Renal cortex interstitium (tissue), 11 donors: ENCODE results near the gene BAZ1B. TPM values are rescaled to one million over a fixed set of nuclear protein-coding genes. Genes with fewer than 3 reads are reported as not detected.
A peak's percentile ranks its signal among the peaks of the same experiment; 100 is the strongest.
"Not testable (repeated sequence)": the region's sequence is repeated elsewhere in the genome, so short reads cannot be mapped to it uniquely, and the experiment has no call there.

ENCODE experiments used
- DNase-seq, 11 donors: peaks; one replicate each; pipeline ENCODE4 v3.0.0-alpha.2; 2013; ENCODE audit warnings: low read depth in 9 of 11, low spot score in 4 of 11; ENCODE audit errors: extremely low read depth in 1 of 11
- polyA plus RNA-seq, 3 donors: library from polyadenylated mRNA; unstranded; fragments of 120-200 nt; gene quantifications; one replicate each; pipeline ENCODE4 v1.2.1, GENCODE V29; 2013; ENCODE audit not compliant: insufficient read length in 3 of 3

The BAZ1B gene
- polyA plus RNA-seq, 3 donors = 60.4 to 84.6 (median 82.2) TPM

GRCh38 chr7:73435471-73436009 is 86.6 kb downstream of the BAZ1B start:
- DNase-seq = no peak

GRCh38 chr7:73434701-73435069 is 87.4 kb downstream of the BAZ1B start:
- no peak for DNase-seq

GRCh38 chr7:73433924-73434700 is 88.0 kb downstream of the BAZ1B start:
- DNase-seq = no peak

- DNase-seq = no peak
These were observed 89.4 kb downstream of the BAZ1B start for GRCh38 chr7:73432676-73433075.

- no peak for DNase-seq
These were observed 90.9 kb downstream of the BAZ1B start for GRCh38 chr7:73431041-73431835.

GRCh38 chr7:73430540-73430939 is 91.6 kb downstream of the BAZ1B start:
- not testable (repeated sequence) for DNase-seq

- no peak for DNase-seq
These were observed 92.2 kb downstream of the BAZ1B start for GRCh38 chr7:73429622-73430505.

GRCh38 chr7:73429215-73429614 is 92.9 kb downstream of the BAZ1B start:
- peak in 2 of 11 donors; percentile 55 to 66 for DNase-seq

- no peak for DNase-seq
These were observed 93.9 kb downstream of the BAZ1B start for GRCh38 chr7:73427902-73428787.

- DNase-seq = no peak
These were observed 96.1 kb downstream of the BAZ1B start for GRCh38 chr7:73426016-73426415.

- DNase-seq = no peak
These were observed 96.6 kb downstream of the BAZ1B start for GRCh38 chr7:73425356-73425983.

GRCh38 chr7:73424489-73424885 is 97.6 kb downstream of the BAZ1B start:
- DNase-seq = no peak

- DNase-seq = peak in 1 of 11 donors; percentile 37
These were observed 98.3 kb downstream of the BAZ1B start for GRCh38 chr7:73423519-73424488.

GRCh38 chr7:73420610-73421009 is 101.5 kb downstream of the BAZ1B start:
- not testable (repeated sequence) for DNase-seq

- DNase-seq = peak in 1 of 11 donors; percentile 52
These were observed 102.1 kb downstream of the BAZ1B start for GRCh38 chr7:73420016-73420415.

- DNase-seq = no peak
These were observed 103.9 kb downstream of the BAZ1B start for GRCh38 chr7:73418113-73418703.
